Measurements from ENCODE around the gene FES. TPM values are rescaled to one million over a fixed set of nuclear protein-coding genes. Genes with fewer than 3 reads are reported as not detected.

Gene FES
- total and polyA plus RNA-seq, 2 of the 13 experiments (the other 11 are each of a cell fraction or from before 2014, with no cell fraction given) = 4.0 to 9.5 TPM

- TF ChIP-seq ZNF710 (CRISPR knock-in tag; IDR thresholded peaks at IDR 0.05; ENCODE audit: borderline replicate concordance) = peak; percentile 46; the same call in 1 of the 2 replicates
- TF ChIP-seq HNRNPL (IDR thresholded peaks at IDR 0.05; ENCODE audit: low read depth, low read length) = peak; percentile 45; the same call in 1 of the 2 replicates
- TF ChIP-seq ZNF770 (CRISPR knock-in tag; IDR thresholded peaks at IDR 0.05) = no peak
- no peak for TF ChIP-seq REXO4 (CRISPR knock-in tag; IDR thresholded peaks at IDR 0.05; ENCODE audit: borderline replicate concordance)
- no peak for TF ChIP-seq ZFP36 (IDR thresholded peaks at IDR 0.05; ENCODE audit: borderline replicate concordance, low read depth, low read length, partially characterized antibody)
- TF ChIP-seq ZBTB42 (CRISPR knock-in tag; IDR thresholded peaks at IDR 0.05) = no peak
- TF ChIP-seq ZNF280D (CRISPR knock-in tag; IDR thresholded peaks at IDR 0.05) = 0 out of 2 replicates have a peak, but pooled peaks have one; percentile 24
- 0 out of 2 replicates have a peak, but pooled peaks have one; percentile 34 for TF ChIP-seq ZNF333 (CRISPR knock-in tag; IDR thresholded peaks at IDR 0.05; ENCODE audit: borderline replicate concordance)
- peak; percentile 44; the same call in 1 of the 2 replicates for TF ChIP-seq BCL3 (CRISPR knock-in tag; IDR thresholded peaks at IDR 0.05)
- TF ChIP-seq TGIF2 (CRISPR knock-in tag; IDR thresholded peaks at IDR 0.05) = no peak
- peak; percentile 58; the same call in 1 of the 2 replicates for TF ChIP-seq HDAC2 (CRISPR knock-in tag; IDR thresholded peaks at IDR 0.05)
- no peak for TF ChIP-seq ATF1 (CRISPR knock-in tag; IDR thresholded peaks at IDR 0.05)
- TF ChIP-seq ESRRA (CRISPR knock-in tag; IDR thresholded peaks at IDR 0.05; ENCODE audit: low read depth) = no peak
- 0 out of 2 replicates have a peak, but pooled peaks have one; percentile 55 for TF ChIP-seq ZNF598 (CRISPR knock-in tag; IDR thresholded peaks at IDR 0.05; ENCODE audit: borderline replicate concordance)
- no peak for TF ChIP-seq SRY (CRISPR knock-in tag; IDR thresholded peaks at IDR 0.05)
- no peak for TF ChIP-seq ZMYM3 (CRISPR knock-in tag; IDR thresholded peaks at IDR 0.05)
Observed at GRCh38 chr15:90893175-90894090, 9.1 kb downstream of the FES start (continued).

All from HepG2 (cell line).